Peyer's patch (tissue), 4 donors: ENCODE measurements around the gene ARMC3.

Experiments used
- POLR2A ChIP-seq, 2 donors: fragments of 450-650 bp; IDR thresholded peaks; one replicate each; pipeline ENCODE4 v1.5.1; 2017; ENCODE audit warnings: antibody characterized with exemption in 2 of 2, mild to moderate bottlenecking in 2 of 2, moderate library complexity in 2 of 2
- TF ChIP-seq, protein P1 (sequence below), 6 experiments: fragments of 450-650 bp in 4 of 6; fragments of 200-600 bp in 2 of 6; sonication (generic) in 1 of 6; IDR thresholded peaks; one replicate each; pipeline ENCODE4 v1.5.1; 2017 to 2019; ENCODE audit warnings: antibody characterized with exemption in 6 of 6, mild to moderate bottlenecking in 3 of 6, moderate library complexity in 1 of 6

DNA sequence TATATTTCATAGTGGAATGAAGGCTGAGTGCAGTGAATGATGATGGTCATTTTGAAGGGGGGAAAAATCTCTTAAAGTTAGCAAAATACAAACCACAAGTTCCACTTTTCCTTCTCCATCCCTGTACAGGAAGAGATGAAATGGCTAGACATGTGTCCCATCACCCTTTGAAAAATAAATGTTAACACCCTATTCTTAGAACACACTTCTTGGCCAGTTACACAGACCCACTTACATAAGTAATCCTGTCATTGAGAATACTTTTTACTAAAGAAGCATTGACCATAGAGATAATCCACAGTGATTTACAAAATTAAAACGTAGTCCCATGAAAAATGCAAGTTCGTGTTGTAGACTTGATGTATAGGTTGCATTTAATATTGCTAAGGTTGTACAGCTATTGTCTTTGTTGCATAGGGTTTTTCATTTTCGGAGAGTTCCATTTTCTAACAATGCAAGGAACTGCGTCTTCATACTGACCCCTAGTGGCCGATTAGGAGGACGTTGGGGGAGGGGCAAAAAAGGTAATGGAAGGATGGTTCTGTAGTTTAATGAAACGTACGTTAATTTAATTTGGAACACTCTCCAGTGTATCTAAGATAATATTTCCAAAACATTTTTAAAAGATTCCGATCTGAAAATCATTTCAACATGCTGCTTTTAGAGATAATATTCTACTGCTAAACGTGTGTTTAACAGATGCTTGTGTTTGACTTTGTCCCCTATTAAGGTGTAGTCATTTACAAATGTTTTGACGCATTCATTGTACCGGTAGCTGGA is 60.9 kb downstream of the ARMC3 start:
- TF ChIP-seq POLR2A (IDR thresholded peaks at IDR 0.05), result no peak
- TF ChIP-seq, protein P1, sequence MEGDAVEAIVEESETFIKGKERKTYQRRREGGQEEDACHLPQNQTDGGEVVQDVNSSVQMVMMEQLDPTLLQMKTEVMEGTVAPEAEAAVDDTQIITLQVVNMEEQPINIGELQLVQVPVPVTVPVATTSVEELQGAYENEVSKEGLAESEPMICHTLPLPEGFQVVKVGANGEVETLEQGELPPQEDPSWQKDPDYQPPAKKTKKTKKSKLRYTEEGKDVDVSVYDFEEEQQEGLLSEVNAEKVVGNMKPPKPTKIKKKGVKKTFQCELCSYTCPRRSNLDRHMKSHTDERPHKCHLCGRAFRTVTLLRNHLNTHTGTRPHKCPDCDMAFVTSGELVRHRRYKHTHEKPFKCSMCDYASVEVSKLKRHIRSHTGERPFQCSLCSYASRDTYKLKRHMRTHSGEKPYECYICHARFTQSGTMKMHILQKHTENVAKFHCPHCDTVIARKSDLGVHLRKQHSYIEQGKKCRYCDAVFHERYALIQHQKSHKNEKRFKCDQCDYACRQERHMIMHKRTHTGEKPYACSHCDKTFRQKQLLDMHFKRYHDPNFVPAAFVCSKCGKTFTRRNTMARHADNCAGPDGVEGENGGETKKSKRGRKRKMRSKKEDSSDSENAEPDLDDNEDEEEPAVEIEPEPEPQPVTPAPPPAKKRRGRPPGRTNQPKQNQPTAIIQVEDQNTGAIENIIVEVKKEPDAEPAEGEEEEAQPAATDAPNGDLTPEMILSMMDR (IDR thresholded peaks at IDR 0.05), result peak; percentile 82 to 97 (median 94)
